GM21367 (cell line): ENCODE results near the gene TTC22.

Experiments used
- ATAC-seq: cut with Tn5 transposase; IDR thresholded peaks from one replicate; pipeline ENCODE4 v1.9.1; 2021; ENCODE audit not compliant: unreplicated experiment

TTC22 gene

GRCh38 chr1:54800899-54801759 lies at the start of gene TTC22:
TTC22 (minus strand) TSS chr1:54801323; CDS start chr1:54801163, 160 bp downstream.
- peak; percentile 85 for ATAC-seq

- no peak for ATAC-seq
Measured at GRCh38 chr1:54850737-54851136, 49.6 kb upstream of the TTC22 start.

- no peak for ATAC-seq
Measured at GRCh38 chr1:54850069-54850730, 49.1 kb upstream of the TTC22 start.

GRCh38 chr1:54849219-54850068 lies 48.3 kb upstream of the TTC22 start:
- no peak for ATAC-seq

GRCh38 chr1:54848134-54848948 lies 47.2 kb upstream of the TTC22 start:
- ATAC-seq = no peak

- ATAC-seq = no peak
Measured at GRCh38 chr1:54846716-54847284, 45.7 kb upstream of the TTC22 start.

GRCh38 chr1:54846301-54846700 lies 45.2 kb upstream of the TTC22 start:
- no peak for ATAC-seq

- no peak for ATAC-seq
Measured at GRCh38 chr1:54845772-54846171, 44.6 kb upstream of the TTC22 start.

- no peak for ATAC-seq
Measured at GRCh38 chr1:54844564-54844963, 43.4 kb upstream of the TTC22 start.

GRCh38 chr1:54843449-54843848 lies 42.3 kb upstream of the TTC22 start:
- ATAC-seq = no peak

GRCh38 chr1:54842963-54843362 lies 41.8 kb upstream of the TTC22 start:
- no peak for ATAC-seq

GRCh38 chr1:54842206-54842915 lies 41.2 kb upstream of the TTC22 start:
- ATAC-seq = no peak

GRCh38 chr1:54839824-54840223 lies 38.7 kb upstream of the TTC22 start:
- no peak for ATAC-seq

GRCh38 chr1:54838565-54839180 lies 37.5 kb upstream of the TTC22 start:
- ATAC-seq = no peak

- no peak for ATAC-seq
Measured at GRCh38 chr1:54837002-54837853, 36.1 kb upstream of the TTC22 start.

- no peak for ATAC-seq
Measured at GRCh38 chr1:54836594-54836993, 35.5 kb upstream of the TTC22 start.

GRCh38 chr1:54835970-54836369 lies 34.8 kb upstream of the TTC22 start:
- ATAC-seq = no peak
